Subcutaneous abdominal adipose tissue (tissue), 5 donors: ENCODE measurements around the gene LRP2.

Experiments
- H3K27ac ChIP-seq: one replicate; pipeline ENCODE4 v1.7.0; 2013; ENCODE audit warnings: low read depth, mild to moderate bottlenecking, inconsistent platforms, low read length, moderate library complexity
- H3K27me3 ChIP-seq, 5 donors: one replicate each; pipeline ENCODE4 v1.7.0; 2013; ENCODE audit warnings: low read length in 5 of 5, inconsistent platforms in 1 of 5; ENCODE audit not compliant: control insufficient read depth in 5 of 5, insufficient read depth in 4 of 5
- H3K36me3 ChIP-seq, 5 donors: one replicate each; pipeline ENCODE4 v1.7.0; 2013; ENCODE audit warnings: low read length in 5 of 5; ENCODE audit not compliant: control insufficient read depth in 5 of 5, insufficient read depth in 5 of 5
- H3K4me1 ChIP-seq, 5 donors: one replicate each; pipeline ENCODE4 v1.7.0; 2013; ENCODE audit warnings: low read length in 5 of 5, mild to moderate bottlenecking in 3 of 5, moderate library complexity in 1 of 5; ENCODE audit not compliant: control insufficient read depth in 5 of 5, insufficient read depth in 5 of 5
- H3K4me3 ChIP-seq, 5 donors: one replicate each; pipeline ENCODE4 v1.7.0; 2013; ENCODE audit warnings: low read length in 5 of 5, low read depth in 1 of 5
- H3K9ac ChIP-seq, 5 donors: one replicate each; pipeline ENCODE4 v1.7.0; 2013; ENCODE audit warnings: low read length in 5 of 5, mild to moderate bottlenecking in 4 of 5, moderate library complexity in 3 of 5
- H3K9me3 ChIP-seq, 5 donors: one replicate each; pipeline ENCODE4 v1.7.0; 2013; ENCODE audit warnings: low read length in 5 of 5; ENCODE audit not compliant: control insufficient read depth in 5 of 5
- donor health status: healthy.
- donor health status: healthy.
- donor health status: healthy.
- donor health status: healthy.
- donor health status: healthy.

The LRP2 gene

GRCh38 chr2:169164311-169164710 lies 198.0 kb downstream of the LRP2 start:
- Histone ChIP-seq H3K27me3 (peaks cover 0 to 3% (median 0%) of the 10 kb centered on the region in 5 donors), H3K27ac (no peak overlapping the region), H3K36me3 (no peaks in the 10 kb centered on the region), H3K4me3 (no peak overlapping the region), H3K9me3 (no peaks in the 10 kb centered on the region), H3K4me1 (no peaks in the 10 kb centered on the region), H3K9ac (no peak overlapping the region)

DNA sequence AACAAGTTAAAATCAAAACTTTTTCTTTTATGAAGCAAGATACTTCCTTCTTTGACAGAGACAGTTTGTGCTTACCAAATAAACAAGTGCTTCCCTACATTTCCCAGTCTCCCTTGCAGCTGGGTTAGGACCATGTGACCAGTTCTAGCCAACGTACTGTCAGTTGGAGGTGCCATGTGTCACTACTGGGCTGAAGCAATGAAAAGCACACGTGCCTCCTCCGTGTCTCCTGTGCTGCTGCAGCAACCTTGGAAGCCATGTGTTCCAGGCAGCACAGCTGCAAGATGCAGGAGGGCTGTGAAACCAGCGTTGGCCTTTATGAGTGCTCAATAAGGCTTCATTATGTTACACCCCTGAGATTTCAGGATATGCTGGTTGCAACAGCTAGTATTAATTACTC lies 199.7 kb downstream of the LRP2 start:
- H3K9me3 ChIP-seq: no peaks in the 10 kb centered on the region
- H3K27ac ChIP-seq: no peak overlapping the region
- no peaks in the 10 kb centered on the region for H3K4me1 ChIP-seq
- H3K27me3 ChIP-seq: peaks cover 0 to 3% (median 0%) of the 10 kb centered on the region in 5 donors
- H3K36me3 ChIP-seq: no peaks in the 10 kb centered on the region
- no peak overlapping the region for H3K9ac ChIP-seq
- H3K4me3 ChIP-seq: no peak overlapping the region

DNA sequence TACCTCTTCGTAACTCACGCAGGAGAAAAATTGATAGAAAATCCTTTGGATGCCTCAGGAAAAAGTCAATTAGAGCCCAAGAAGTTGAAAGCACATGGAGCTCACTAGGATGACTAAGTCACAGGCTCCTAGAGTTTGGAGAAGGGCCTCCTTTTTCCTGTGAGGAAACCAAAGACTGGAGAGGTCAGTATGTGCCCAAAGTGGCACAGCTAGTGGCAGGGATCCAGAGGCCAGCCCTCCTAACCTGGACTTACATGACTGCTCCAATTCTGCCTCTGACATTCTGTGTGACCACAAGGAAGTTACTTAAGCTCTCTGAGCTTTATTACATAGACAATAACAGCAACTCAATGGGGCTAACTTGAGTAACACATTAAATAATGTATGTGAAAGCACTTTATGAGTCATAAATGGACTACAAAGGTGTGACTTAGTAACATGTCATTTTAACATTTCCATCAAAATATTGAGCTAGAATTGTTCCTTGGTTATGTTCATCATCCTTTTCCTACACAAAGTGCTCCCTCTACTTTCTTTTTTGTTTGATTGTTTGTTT lies 201.3 kb downstream of the LRP2 start:
- Histone ChIP-seq H3K27me3 (peaks cover 0 to 4% (median 0%) of the 10 kb centered on the region in 5 donors), H3K9me3 (no peaks in the 10 kb centered on the region), H3K27ac (no peak overlapping the region), H3K4me1 (no peaks in the 10 kb centered on the region), H3K9ac (no peak overlapping the region), H3K36me3 (no peaks in the 10 kb centered on the region), H3K4me3 (no peak overlapping the region)

DNA sequence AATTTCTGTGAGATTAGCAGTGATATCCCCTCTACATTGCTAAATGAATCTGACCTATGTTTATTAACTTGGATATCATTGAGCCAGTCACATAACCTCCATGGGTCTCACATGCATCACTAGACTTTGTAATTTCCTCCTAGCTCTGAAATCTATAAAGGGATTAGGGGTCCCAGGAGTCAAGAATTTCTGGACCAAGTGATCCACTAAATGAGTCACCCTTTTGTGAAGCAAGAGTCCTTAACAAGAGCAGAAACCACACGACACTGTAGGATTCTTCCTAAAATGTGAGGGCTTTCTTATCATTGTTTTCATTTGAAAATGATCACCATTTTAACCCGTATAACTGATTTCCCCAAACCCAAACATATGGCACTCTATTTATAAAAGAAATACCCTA lies 202.6 kb downstream of the LRP2 start:
- Histone ChIP-seq H3K27me3 (peaks cover 0 to 4% (median 0%) of the 10 kb centered on the region in 5 donors), H3K4me3 (no peak overlapping the region), H3K36me3 (no peaks in the 10 kb centered on the region), H3K4me1 (no peaks in the 10 kb centered on the region), H3K9me3 (peaks cover 0 to 3% (median 0%) of the 10 kb centered on the region in 5 donors), H3K27ac (no peak overlapping the region), H3K9ac (no peak overlapping the region)

DNA sequence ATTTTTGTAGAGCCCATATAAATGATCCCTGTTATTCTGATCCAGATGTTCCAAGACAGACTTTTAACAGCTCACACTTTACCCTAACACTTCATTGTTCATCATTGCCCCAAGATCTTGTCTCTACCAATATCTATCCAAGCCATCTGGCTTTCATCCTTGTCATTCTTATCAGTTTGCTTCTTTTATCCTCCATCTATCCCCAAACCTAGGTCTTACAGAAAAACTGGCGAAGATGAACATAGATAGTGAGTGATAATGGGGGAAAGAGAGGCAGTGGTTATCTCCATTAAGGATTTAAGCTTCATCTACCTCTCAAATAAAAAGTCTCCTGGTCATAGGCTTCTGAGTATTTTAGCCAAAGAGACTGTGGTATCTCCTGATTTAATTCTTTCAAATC lies 203.5 kb downstream of the LRP2 start:
- Histone ChIP-seq H3K27me3 (peaks cover 0 to 4% (median 0%) of the 10 kb centered on the region in 5 donors), H3K4me1 (no peaks in the 10 kb centered on the region), H3K4me3 (no peak overlapping the region), H3K27ac (no peak overlapping the region), H3K9me3 (peaks cover 0 to 8% (median 3%) of the 10 kb centered on the region in 5 donors), H3K9ac (no peak overlapping the region), H3K36me3 (no peaks in the 10 kb centered on the region)

DNA sequence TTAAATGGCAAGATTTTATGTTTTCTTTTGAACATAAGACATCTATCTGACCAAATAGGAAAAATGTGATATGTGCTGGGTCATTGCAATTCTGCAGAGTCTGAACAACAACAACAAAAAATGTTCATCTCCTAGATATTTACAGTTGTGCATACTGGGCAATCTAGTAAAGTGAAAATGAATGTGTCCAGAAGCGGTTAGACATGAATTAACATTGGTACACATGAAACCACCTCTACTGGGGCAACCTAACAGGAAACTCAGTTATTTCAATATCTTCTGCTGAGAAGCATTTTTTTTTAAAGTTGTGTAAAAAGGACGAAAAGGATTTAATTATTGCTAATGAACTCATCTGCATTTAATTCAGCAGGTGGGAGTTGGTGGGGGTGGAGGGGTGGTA lies 216.1 kb downstream of the LRP2 start:
- H3K27ac ChIP-seq: no peak overlapping the region
- no peak overlapping the region for H3K9ac ChIP-seq
- no peaks in the 10 kb centered on the region for H3K4me1 ChIP-seq
- no peak overlapping the region for H3K4me3 ChIP-seq
- no peaks in the 10 kb centered on the region for H3K9me3 ChIP-seq
- H3K27me3 ChIP-seq: no peaks in the 10 kb centered on the region
- no peaks in the 10 kb centered on the region for H3K36me3 ChIP-seq

DNA sequence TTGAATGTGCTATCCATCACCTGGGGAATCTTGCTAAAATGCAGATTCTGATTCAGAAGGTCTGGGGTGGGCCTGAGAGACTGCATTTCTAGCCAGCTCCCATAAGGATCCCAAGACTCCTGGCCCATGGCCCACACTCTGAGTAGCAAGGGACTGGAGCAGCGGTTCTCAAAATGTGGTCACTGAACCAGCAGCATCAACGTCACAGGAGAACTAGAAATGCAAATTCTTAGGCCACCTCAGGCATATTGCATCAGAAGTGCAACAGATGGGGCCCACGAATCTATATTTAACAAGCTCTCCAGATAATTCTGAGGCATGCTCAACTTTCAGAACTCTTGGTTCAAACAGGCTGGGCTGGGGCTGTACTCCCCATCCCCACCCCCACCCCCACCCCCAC lies 218.3 kb downstream of the LRP2 start:
- H3K9me3 ChIP-seq: no peaks in the 10 kb centered on the region
- H3K36me3 ChIP-seq: no peaks in the 10 kb centered on the region
- H3K27ac ChIP-seq: no peak overlapping the region
- no peaks in the 10 kb centered on the region for H3K27me3 ChIP-seq
- H3K4me1 ChIP-seq: no peaks in the 10 kb centered on the region
- no peak overlapping the region for H3K9ac ChIP-seq
- no peak overlapping the region for H3K4me3 ChIP-seq

GRCh38 chr2:169141713-169142352 lies 220.5 kb downstream of the LRP2 start:
- no peaks in the 10 kb centered on the region for H3K4me1 ChIP-seq
- H3K4me3 ChIP-seq: no peak overlapping the region
- H3K9ac ChIP-seq: no peak overlapping the region
- no peaks in the 10 kb centered on the region for H3K36me3 ChIP-seq
- H3K27me3 ChIP-seq: no peaks in the 10 kb centered on the region
- no peaks in the 10 kb centered on the region for H3K9me3 ChIP-seq
- H3K27ac ChIP-seq: no peak overlapping the region

DNA sequence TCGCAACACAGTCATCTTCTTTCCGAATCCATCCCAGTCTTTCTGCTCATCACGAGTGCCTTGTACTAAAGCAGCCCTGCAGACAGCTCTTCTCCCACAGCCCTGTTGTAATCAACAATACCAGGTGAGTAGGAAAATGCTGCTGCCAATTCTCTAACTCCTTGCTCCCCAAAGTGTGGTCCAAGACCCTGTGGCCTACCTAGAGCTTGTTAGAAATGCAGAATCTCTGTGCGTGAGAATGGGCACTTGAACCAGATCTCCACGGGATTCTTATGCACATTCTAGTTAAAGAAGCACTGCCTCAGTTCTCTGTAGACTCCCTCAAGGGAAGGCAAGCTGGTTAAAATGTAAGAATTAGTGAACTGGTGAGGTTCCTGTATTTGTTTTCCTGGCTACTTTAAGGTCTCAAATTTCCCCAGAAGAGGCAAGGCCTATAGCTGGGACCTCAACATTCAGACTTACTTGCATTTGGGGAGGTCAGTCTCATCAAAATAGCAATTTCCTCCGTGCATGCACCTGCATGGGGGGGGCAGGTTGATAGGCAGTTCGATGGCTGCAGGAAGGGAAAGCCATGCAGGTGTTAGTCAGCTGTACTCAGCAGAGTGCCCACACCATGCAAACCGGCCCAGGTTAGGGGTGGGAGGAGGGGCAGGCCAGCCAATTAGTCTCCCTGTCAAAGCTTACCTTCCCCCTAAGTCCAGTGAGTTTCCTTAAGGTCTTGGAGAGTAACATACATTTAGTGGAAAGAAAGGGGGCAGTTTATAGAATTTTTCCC lies 222.2 kb downstream of the LRP2 start:
- Histone ChIP-seq H3K9me3 (no peaks in the 10 kb centered on the region), H3K4me1 (no peaks in the 10 kb centered on the region), H3K9ac (no peak overlapping the region), H3K27ac (no peak overlapping the region), H3K36me3 (no peaks in the 10 kb centered on the region), H3K27me3 (no peaks in the 10 kb centered on the region), H3K4me3 (no peak overlapping the region)

DNA sequence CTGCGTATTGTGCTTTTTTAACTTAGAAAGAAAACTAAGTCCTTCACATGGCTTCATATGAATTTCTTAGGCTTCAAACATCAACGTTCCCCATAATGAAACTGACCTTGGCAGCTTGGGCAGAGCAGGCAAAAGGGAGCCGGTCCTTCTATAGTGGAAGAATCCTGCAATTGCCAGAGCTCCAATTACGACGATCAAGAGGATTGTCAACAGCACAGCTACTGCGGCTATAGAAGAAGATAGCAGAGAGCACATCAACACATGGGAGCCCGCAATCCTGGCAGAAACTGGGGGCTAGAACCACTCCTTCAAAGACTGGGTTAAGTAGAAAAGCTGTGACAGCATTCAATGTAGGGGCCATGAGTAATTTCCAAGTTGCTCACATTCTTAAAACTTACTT lies 223.2 kb downstream of the LRP2 start:
- H3K9ac ChIP-seq: no peak overlapping the region
- no peaks in the 10 kb centered on the region for H3K9me3 ChIP-seq
- no peak overlapping the region for H3K4me3 ChIP-seq
- H3K27ac ChIP-seq: no peak overlapping the region
- no peaks in the 10 kb centered on the region for H3K4me1 ChIP-seq
- H3K36me3 ChIP-seq: no peaks in the 10 kb centered on the region
- no peaks in the 10 kb centered on the region for H3K27me3 ChIP-seq
